ENCODE measurements around the gene NEURL1.

NEURL1 gene

GRCh38 chr10:103568505-103568904, 75.0 kb downstream of the NEURL1 start:
- H3K27ac ChIP-seq (ENCODE audit: low read depth, low read length, severe bottlenecking), result no peak overlapping the region
- no peaks in the 10 kb centered on the region for H3K36me3 ChIP-seq (ENCODE audit: control insufficient read depth, insufficient read depth, low read length)
- no peak overlapping the region for H3K4me3 ChIP-seq (ENCODE audit: extremely low read depth, insufficient read depth, low read length, poor library complexity, severe bottlenecking)
- H3K9me3 ChIP-seq (ENCODE audit: control insufficient read depth, low read length), result no peaks in the 10 kb centered on the region
- H3K4me1 ChIP-seq (ENCODE audit: control insufficient read depth, insufficient read depth, low read length, poor library complexity, severe bottlenecking), result no peaks in the 10 kb centered on the region
- WGBS, 2 experiments (ENCODE audit: insufficient coverage in 2 of 2), result 90 to 100% methylated on average over 2 to 3 of the region's 5 CpGs

GRCh38 chr10:103569896-103570295, 76.4 kb downstream of the NEURL1 start:
- no peak overlapping the region for H3K27ac ChIP-seq (ENCODE audit: low read depth, low read length, severe bottlenecking)
- H3K4me1 ChIP-seq (ENCODE audit: control insufficient read depth, insufficient read depth, low read length, poor library complexity, severe bottlenecking), result no peaks in the 10 kb centered on the region
- no peak overlapping the region for H3K4me3 ChIP-seq (ENCODE audit: extremely low read depth, insufficient read depth, low read length, poor library complexity, severe bottlenecking)
- H3K9me3 ChIP-seq (ENCODE audit: control insufficient read depth, low read length), result no peaks in the 10 kb centered on the region
- no peaks in the 10 kb centered on the region for H3K36me3 ChIP-seq (ENCODE audit: control insufficient read depth, insufficient read depth, low read length)
- WGBS, 2 experiments (ENCODE audit: insufficient coverage in 2 of 2), result 82 to 84% methylated on average over 2 to 5 of the region's 5 CpGs

- H3K4me1 ChIP-seq (ENCODE audit: control insufficient read depth, insufficient read depth, low read length, poor library complexity, severe bottlenecking), result no peaks in the 10 kb centered on the region
- H3K9me3 ChIP-seq (ENCODE audit: control insufficient read depth, low read length), result no peaks in the 10 kb centered on the region
- H3K36me3 ChIP-seq (ENCODE audit: control insufficient read depth, insufficient read depth, low read length), result no peaks in the 10 kb centered on the region
- H3K27ac ChIP-seq (ENCODE audit: low read depth, low read length, severe bottlenecking), result no peak overlapping the region
- H3K4me3 ChIP-seq (ENCODE audit: extremely low read depth, insufficient read depth, low read length, poor library complexity, severe bottlenecking), result no peak overlapping the region
- WGBS, 2 experiments (ENCODE audit: insufficient coverage in 2 of 2), result 94 to 96% methylated on average over 16 to 25 of the region's 28 CpGs
These were observed 77.5 kb downstream of the NEURL1 start for GRCh38 chr10:103570844-103571655.

- Histone ChIP-seq H3K4me1 (ENCODE audit: control insufficient read depth, insufficient read depth, low read length, poor library complexity, severe bottlenecking) (no peaks in the 10 kb centered on the region), H3K4me3 (ENCODE audit: extremely low read depth, insufficient read depth, low read length, poor library complexity, severe bottlenecking) (no peak overlapping the region)
- WGBS, 2 experiments (ENCODE audit: insufficient coverage in 2 of 2), result 95% methylated on average over 18 of the region's 18 CpGs
These were observed 78.1 kb downstream of the NEURL1 start for GRCh38 chr10:103571656-103571975.

GRCh38 chr10:103572347-103573204, 79.1 kb downstream of the NEURL1 start:
- H3K9me3 ChIP-seq (ENCODE audit: control insufficient read depth, low read length), result no peaks in the 10 kb centered on the region
- no peak overlapping the region for H3K27ac ChIP-seq (ENCODE audit: low read depth, low read length, severe bottlenecking)
- H3K36me3 ChIP-seq (ENCODE audit: control insufficient read depth, insufficient read depth, low read length), result no peaks in the 10 kb centered on the region
- H3K4me1 ChIP-seq (ENCODE audit: control insufficient read depth, insufficient read depth, low read length, poor library complexity, severe bottlenecking), result no peaks in the 10 kb centered on the region
- 90 to 100% methylated on average over 2 to 9 of the region's 10 CpGs for WGBS, 2 experiments (ENCODE audit: insufficient coverage in 2 of 2)
- H3K4me3 ChIP-seq (ENCODE audit: extremely low read depth, insufficient read depth, low read length, poor library complexity, severe bottlenecking), result no peak overlapping the region

More at GRCh38 chr10:103571656-103571975, 78.1 kb downstream of the NEURL1 start:
- H3K9me3 ChIP-seq (ENCODE audit: control insufficient read depth, low read length), result no peaks in the 10 kb centered on the region
- no peaks in the 10 kb centered on the region for H3K36me3 ChIP-seq (ENCODE audit: control insufficient read depth, insufficient read depth, low read length)
- H3K27ac ChIP-seq (ENCODE audit: low read depth, low read length, severe bottlenecking), result no peak overlapping the region

GRCh38 chr10:103573205-103573487, 79.6 kb downstream of the NEURL1 start:
- H3K4me3 ChIP-seq (ENCODE audit: extremely low read depth, insufficient read depth, low read length, poor library complexity, severe bottlenecking), result no peak overlapping the region
- H3K4me1 ChIP-seq (ENCODE audit: control insufficient read depth, insufficient read depth, low read length, poor library complexity, severe bottlenecking), result no peaks in the 10 kb centered on the region
- no peak overlapping the region for H3K27ac ChIP-seq (ENCODE audit: low read depth, low read length, severe bottlenecking)
- WGBS, 2 experiments (ENCODE audit: insufficient coverage in 2 of 2), result 79 to 82% methylated on average over 6 to 7 of the region's 7 CpGs
- no peaks in the 10 kb centered on the region for H3K36me3 ChIP-seq (ENCODE audit: control insufficient read depth, insufficient read depth, low read length)
- no peaks in the 10 kb centered on the region for H3K9me3 ChIP-seq (ENCODE audit: control insufficient read depth, low read length)

GRCh38 chr10:103574097-103575061, 80.9 kb downstream of the NEURL1 start:
- Histone ChIP-seq H3K4me1 (ENCODE audit: control insufficient read depth, insufficient read depth, low read length, poor library complexity, severe bottlenecking) (no peaks in the 10 kb centered on the region), H3K4me3 (ENCODE audit: extremely low read depth, insufficient read depth, low read length, poor library complexity, severe bottlenecking) (no peak overlapping the region), H3K27ac (ENCODE audit: low read depth, low read length, severe bottlenecking) (no peak overlapping the region), H3K9me3 (ENCODE audit: control insufficient read depth, low read length) (no peaks in the 10 kb centered on the region), H3K36me3 (ENCODE audit: control insufficient read depth, insufficient read depth, low read length) (no peaks in the 10 kb centered on the region)
- WGBS, 2 experiments (ENCODE audit: insufficient coverage in 2 of 2), result 87 to 93% methylated on average over 11 to 16 of the region's 16 CpGs

- H3K9me3 ChIP-seq (ENCODE audit: control insufficient read depth, low read length), result no peaks in the 10 kb centered on the region
- H3K4me1 ChIP-seq (ENCODE audit: control insufficient read depth, insufficient read depth, low read length, poor library complexity, severe bottlenecking), result no peaks in the 10 kb centered on the region
- no peak overlapping the region for H3K27ac ChIP-seq (ENCODE audit: low read depth, low read length, severe bottlenecking)
- H3K36me3 ChIP-seq (ENCODE audit: control insufficient read depth, insufficient read depth, low read length), result no peaks in the 10 kb centered on the region
- WGBS, 2 experiments (ENCODE audit: insufficient coverage in 2 of 2), result 86 to 97% methylated on average over 3 of the region's 6 CpGs
- no peak overlapping the region for H3K4me3 ChIP-seq (ENCODE audit: extremely low read depth, insufficient read depth, low read length, poor library complexity, severe bottlenecking)
These were observed 82.0 kb downstream of the NEURL1 start for GRCh38 chr10:103575416-103576075.

GRCh38 chr10:103576076-103576471, 82.6 kb downstream of the NEURL1 start:
- Histone ChIP-seq H3K4me1 (ENCODE audit: control insufficient read depth, insufficient read depth, low read length, poor library complexity, severe bottlenecking) (no peaks in the 10 kb centered on the region), H3K27ac (ENCODE audit: low read depth, low read length, severe bottlenecking) (no peak overlapping the region), H3K36me3 (ENCODE audit: control insufficient read depth, insufficient read depth, low read length) (no peaks in the 10 kb centered on the region), H3K4me3 (ENCODE audit: extremely low read depth, insufficient read depth, low read length, poor library complexity, severe bottlenecking) (no peak overlapping the region), H3K9me3 (ENCODE audit: control insufficient read depth, low read length) (no peaks in the 10 kb centered on the region)
- WGBS, 2 experiments (ENCODE audit: insufficient coverage in 2 of 2), result 90 to 100% methylated on average over 1 of the region's 1 CpG

- Histone ChIP-seq H3K27ac (ENCODE audit: low read depth, low read length, severe bottlenecking) (no peak overlapping the region), H3K36me3 (ENCODE audit: control insufficient read depth, insufficient read depth, low read length) (no peaks in the 10 kb centered on the region), H3K9me3 (ENCODE audit: control insufficient read depth, low read length) (no peaks in the 10 kb centered on the region), H3K4me3 (ENCODE audit: extremely low read depth, insufficient read depth, low read length, poor library complexity, severe bottlenecking) (no peak overlapping the region), H3K4me1 (ENCODE audit: control insufficient read depth, insufficient read depth, low read length, poor library complexity, severe bottlenecking) (no peaks in the 10 kb centered on the region)
- 80% methylated on average over 2 of the region's 2 CpGs; no CpG with 5 or more reads in 1 of the 2 experiments for WGBS, 2 experiments (ENCODE audit: insufficient coverage in 2 of 2)
These were observed 83.4 kb downstream of the NEURL1 start for GRCh38 chr10:103576862-103577261.
